Nephron progenitor cell (in vitro differentiated cells): ENCODE measurements around the gene RARB.

Experiments used
- DNase-seq: peaks from one replicate; pipeline ENCODE4 v3.0.0; 2021
- H3K27ac Mint-ChIP-seq: 2 replicates; pipeline ENCODE4 v1.8.0; 2021; ENCODE audit warnings: mild to moderate bottlenecking, moderate library complexity, mixed read lengths
- H3K27me3 Mint-ChIP-seq: 2 replicates; pipeline ENCODE4 v1.8.0; 2021; ENCODE audit warnings: mild to moderate bottlenecking, low read depth, mixed read lengths; ENCODE audit not compliant: poor library complexity
- H3K36me3 Mint-ChIP-seq: 2 replicates; pipeline ENCODE4 v1.8.0; 2021; ENCODE audit warnings: low read depth, mixed read lengths
- H3K4me1 Mint-ChIP-seq: 2 replicates; pipeline ENCODE4 v1.8.0; 2021; ENCODE audit warnings: mixed read lengths
- H3K4me3 Mint-ChIP-seq: 2 replicates; pipeline ENCODE4 v1.8.0; 2021; ENCODE audit warnings: mild to moderate bottlenecking, moderate library complexity, mixed read lengths
- H3K9me3 Mint-ChIP-seq: 2 replicates; pipeline ENCODE4 v1.8.0; 2021; ENCODE audit warnings: mild to moderate bottlenecking, moderate library complexity, mixed read lengths
- CTCF ChIP-seq: fragments of 200-600 bp; sonication (generic); IDR thresholded peaks from 2 replicates; pipeline ENCODE4 v1.5.0; 2021; ENCODE audit warnings: antibody characterized with exemption

Gene RARB

GRCh38 chr3:25397150-25397549, 30.9 kb upstream of the RARB start:
- Mint-ChIP-seq H3K4me3 (no peak overlapping the region), H3K27ac (no peak overlapping the region), H3K4me1 (peaks cover 10% of the 10 kb centered on the region), H3K9me3 (peaks cover 35% of the 10 kb centered on the region), H3K27me3 (peaks cover 4% of the 10 kb centered on the region), H3K36me3 (peaks cover 25% of the 10 kb centered on the region)
- no peak for DNase-seq
- no peak for TF ChIP-seq CTCF

DNA sequence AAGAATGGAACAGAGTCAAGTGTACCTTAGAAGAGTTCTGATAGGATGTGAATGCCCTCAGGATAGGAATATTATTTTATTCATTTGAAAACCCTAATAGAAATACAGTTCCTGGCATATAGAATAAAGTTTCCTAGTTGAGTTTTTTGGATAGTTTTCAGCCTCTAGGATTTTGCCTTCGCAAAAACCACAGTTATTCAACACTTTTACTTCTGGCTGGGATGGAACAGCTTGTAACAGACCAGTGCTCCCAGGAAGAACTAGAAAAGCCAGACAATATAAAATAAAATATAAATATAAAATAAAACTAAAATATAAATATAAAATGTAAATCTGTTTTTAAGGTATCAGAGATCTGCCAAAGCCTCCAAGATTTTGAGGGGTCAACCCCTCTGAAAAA, 27.5 kb upstream of the RARB start:
- Mint-ChIP-seq H3K4me1 (peaks cover 17% of the 10 kb centered on the region), H3K9me3 (peaks cover 7% of the 10 kb centered on the region), H3K27me3 (peaks cover 4% of the 10 kb centered on the region), H3K36me3 (no peaks in the 10 kb centered on the region), H3K4me3 (no peak overlapping the region), H3K27ac (no peak overlapping the region)
- TF ChIP-seq CTCF, result no peak
- DNase-seq, result no peak

- Mint-ChIP-seq H3K4me3 (no peak overlapping the region), H3K36me3 (no peaks in the 10 kb centered on the region), H3K27ac (no peak overlapping the region), H3K9me3 (peaks cover 7% of the 10 kb centered on the region), H3K4me1 (peaks cover 8% of the 10 kb centered on the region), H3K27me3 (no peaks in the 10 kb centered on the region)
- DNase-seq, result no peak
- TF ChIP-seq CTCF, result no peak
Measured at GRCh38 chr3:25403968-25404367, 24.1 kb upstream of the RARB start.

- Mint-ChIP-seq H3K27me3 (no peaks in the 10 kb centered on the region), H3K36me3 (no peaks in the 10 kb centered on the region), H3K27ac (no peak overlapping the region), H3K4me1 (peaks cover 8% of the 10 kb centered on the region), H3K4me3 (no peak overlapping the region), H3K9me3 (peaks cover 7% of the 10 kb centered on the region)
- no peak for TF ChIP-seq CTCF
- DNase-seq, result no peak
Measured at GRCh38 chr3:25404569-25404968, 23.5 kb upstream of the RARB start.

DNA sequence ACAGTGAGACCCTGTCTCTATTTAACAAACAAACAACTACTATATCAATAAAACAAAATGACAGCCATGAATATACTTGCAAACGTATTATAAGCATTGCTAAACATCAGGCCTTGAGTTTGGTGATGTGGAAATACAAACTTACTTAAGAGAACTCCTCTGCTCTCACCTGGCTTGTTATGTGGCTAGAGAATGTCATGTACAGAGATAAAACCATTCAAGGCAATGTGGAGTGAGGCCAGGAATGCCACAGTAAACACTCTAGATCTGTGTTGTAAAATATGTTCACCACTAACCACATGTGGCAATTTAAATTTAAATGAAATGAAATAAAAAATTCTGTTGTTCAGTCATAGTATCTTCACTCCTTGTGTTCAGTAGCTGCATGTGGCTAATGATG, 22.7 kb upstream of the RARB start:
- peaks cover 7% of the 10 kb centered on the region for H3K9me3 Mint-ChIP-seq
- no peaks in the 10 kb centered on the region for H3K36me3 Mint-ChIP-seq
- H3K27ac Mint-ChIP-seq, result no peak overlapping the region
- no peak for DNase-seq
- no peak overlapping the region for H3K4me3 Mint-ChIP-seq
- no peak for TF ChIP-seq CTCF
- no peaks in the 10 kb centered on the region for H3K27me3 Mint-ChIP-seq
- H3K4me1 Mint-ChIP-seq, result peaks cover 8% of the 10 kb centered on the region

DNA sequence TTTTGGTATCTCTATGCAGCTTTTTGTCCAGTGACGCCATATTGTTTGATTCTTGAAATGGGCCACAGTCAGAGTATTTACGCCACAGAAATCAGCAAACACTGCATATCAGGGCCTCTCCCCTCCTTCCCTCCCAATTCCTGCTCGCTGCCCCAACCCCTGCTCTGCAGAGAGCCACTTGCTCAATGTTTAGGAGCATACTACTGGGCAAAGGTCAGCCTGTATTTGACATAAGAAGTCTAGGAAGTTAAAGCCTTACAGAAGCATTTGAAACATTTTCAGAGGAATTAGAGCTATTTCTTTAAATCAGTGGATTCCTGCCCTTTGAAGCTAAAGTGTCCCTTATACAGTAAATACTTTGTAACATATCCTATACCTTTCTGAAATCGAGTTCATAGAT, 17.4 kb upstream of the RARB start:
- H3K4me3 Mint-ChIP-seq, result no peak overlapping the region
- no peaks in the 10 kb centered on the region for H3K36me3 Mint-ChIP-seq
- H3K27ac Mint-ChIP-seq, result no peak overlapping the region
- no peaks in the 10 kb centered on the region for H3K27me3 Mint-ChIP-seq
- no peak for TF ChIP-seq CTCF
- no peak for DNase-seq
- H3K9me3 Mint-ChIP-seq, result peaks cover 24% of the 10 kb centered on the region
- H3K4me1 Mint-ChIP-seq, result peaks cover 6% of the 10 kb centered on the region
